NCI-H187 treated with DMSO at 0.1 percent for 48 hours (cell line): Measurements from ENCODE around the gene MRAP2.
"Not testable (repeated sequence)": the region's sequence is repeated elsewhere in the genome, so short reads cannot be mapped to it uniquely, and the experiment has no call there.

ENCODE experiments used
- DNase-seq: peaks from one replicate; lab custom pipeline; 2025; lab: John Stamatoyannopoulos, UW

MRAP2 gene

DNA sequence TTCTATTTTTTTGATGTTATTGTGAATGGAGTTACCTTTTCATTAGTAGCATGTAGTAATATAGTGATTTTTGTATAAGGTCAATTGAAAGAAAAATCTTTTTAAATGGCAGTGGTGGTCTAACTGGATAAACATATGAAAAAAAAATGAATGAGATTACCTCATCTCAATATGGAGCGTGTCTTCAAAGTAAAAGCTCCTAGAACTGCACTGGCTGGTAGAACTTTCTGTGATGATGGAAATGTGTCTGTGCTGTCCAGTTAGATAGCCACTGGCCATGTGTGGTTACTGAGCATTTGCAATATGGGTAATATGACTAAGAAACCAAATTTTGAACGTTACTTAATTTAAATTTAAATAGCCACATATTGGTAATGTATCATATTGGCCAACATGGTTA is 44.1 kb downstream of the MRAP2 start:
- no peak for DNase-seq

DNA sequence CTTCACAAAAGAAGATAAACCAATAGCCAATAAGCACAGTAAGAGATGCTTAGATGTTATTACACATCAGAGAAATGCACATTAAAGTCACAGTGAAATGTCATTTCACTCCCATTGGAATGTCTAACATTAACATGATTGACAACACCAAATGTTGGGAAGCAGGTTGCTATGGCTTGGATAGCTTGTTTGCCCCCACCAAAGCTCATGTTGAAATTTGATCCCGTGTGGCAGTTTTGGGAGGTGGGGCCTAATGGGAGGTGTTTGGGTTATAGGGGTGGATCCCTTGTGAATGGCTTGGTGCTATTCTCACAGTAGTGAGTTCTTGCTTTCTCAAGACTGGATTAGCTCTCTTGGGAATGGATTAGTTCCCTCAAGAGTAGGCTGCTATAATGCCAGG is 44.8 kb downstream of the MRAP2 start:
- DNase-seq = no peak

DNA sequence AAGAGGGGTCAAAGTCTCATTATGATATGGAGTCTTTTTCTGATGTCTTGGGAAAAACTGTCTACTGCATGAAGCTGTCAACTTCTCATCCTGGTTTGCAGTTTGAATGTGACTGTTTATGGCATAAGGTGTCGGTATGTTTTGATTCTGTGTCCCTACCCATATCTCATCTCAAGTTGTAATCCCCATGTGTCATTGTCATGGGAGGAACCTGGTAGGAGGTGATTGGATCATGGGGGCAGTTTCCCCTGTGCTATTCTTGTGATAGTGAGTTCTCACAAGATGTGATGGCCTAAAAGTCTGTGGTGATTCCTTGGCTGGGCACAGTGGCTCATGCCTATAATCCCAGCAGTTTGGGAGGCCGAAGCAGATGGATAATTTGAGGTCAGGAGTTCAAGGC is 47.6 kb downstream of the MRAP2 start:
- DNase-seq = no peak

DNA sequence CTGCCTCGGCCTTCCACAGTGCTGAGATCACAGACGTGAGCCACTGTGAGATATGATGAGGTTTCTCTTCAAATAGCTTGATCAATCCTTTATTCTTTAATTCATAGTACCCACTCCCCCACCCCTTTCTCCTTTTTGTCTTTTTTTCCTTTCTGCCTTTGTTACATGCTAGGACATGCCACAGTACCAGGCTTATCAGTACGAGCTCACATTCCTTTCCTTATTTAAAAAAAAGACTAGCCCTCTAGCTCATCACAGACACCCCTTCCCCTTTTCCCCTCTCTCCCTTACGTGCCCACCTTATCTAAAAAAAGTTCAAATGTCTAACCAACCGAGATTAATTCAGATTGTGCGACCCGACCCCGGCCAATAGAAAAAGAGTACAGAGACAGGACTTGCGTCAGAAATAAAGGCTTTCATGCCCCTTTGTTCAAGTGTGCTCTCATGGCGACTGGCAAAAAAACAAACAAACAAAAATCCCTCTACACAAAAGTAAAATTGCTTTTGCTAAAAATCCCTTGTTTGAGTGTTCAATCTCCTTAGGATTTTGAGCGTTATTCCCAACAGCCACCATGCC is 49.2 kb downstream of the MRAP2 start:
- DNase-seq = no peak

DNA sequence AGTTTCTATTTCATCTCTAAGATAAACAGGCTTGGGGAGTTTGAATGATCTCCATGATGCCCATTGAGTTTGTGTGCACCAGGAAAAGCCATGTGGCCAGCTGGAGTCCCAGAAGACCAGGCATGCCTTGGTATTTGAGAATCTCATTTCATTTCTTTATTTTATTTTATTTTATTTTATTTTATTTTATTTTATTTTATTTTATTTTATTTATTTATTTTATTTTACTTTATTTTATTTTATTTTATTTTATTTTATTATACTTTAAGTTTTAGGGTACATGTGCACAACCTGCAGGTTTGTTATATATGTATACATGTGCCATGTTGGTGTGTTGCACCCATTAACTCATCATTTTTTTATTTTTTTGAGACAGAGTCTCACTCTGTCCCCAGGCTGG is 51.1 kb downstream of the MRAP2 start:
- not testable (repeated sequence) for DNase-seq

DNA sequence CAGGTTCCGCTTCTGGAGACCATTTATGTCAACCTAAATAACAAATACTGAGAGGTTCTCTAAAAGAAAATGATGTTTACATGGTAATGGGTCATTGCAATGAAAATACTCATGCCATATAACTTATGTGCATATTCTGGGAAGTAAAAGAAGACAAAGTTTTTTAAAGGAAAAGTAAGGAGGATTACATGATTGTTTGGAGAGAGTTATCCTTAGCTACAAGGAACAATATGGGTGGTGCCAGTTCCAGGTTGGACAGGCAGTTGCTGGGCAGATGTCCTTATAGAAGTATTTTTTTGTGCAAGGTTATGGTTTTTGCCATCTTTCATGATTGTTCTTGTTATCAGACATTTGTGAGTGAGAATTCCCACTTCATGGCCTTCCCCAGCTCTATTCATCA is 52.5 kb downstream of the MRAP2 start:
- DNase-seq = no peak

DNA sequence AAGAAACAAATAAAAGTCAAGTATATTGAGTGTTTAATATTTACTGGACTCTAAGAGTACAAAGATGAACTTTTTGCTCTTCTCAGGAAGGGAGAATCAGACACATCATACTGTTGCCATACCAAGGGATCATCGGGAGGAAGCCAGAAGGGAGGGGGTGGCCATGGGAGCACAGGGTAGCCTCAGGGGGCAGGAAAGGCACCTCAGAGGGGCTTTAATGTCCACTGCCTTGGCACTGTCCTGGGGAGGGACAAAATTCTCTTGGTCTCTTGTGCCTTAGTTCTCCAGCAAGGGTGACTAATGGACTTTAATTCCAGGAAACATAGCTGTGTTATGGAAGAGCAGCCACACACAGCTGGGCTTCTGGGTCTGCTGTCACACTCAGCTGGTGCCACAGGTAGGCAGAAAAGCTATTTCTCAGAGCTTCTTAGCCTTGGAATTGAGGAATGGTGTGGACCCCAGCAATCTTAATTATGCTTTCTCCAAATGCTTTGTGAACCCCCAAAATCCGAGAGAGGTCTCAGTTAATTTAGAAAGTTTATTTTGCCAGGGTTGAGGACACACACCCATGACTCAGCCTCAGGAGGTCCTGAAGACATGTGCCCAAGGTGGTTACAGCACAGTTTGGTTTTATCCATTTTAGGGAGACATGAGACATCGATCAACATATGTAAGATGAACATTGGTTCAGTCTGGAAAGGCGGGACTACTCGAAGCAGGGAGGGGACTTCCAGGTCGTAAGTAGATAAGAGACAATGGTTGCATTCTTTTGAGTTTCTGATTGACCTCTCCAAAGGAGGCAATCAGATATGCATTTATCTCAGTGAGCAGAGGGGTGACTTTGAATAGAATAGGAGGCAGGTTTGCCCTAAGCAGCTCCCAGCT is 53.2 kb downstream of the MRAP2 start:
- no peak for DNase-seq

DNA sequence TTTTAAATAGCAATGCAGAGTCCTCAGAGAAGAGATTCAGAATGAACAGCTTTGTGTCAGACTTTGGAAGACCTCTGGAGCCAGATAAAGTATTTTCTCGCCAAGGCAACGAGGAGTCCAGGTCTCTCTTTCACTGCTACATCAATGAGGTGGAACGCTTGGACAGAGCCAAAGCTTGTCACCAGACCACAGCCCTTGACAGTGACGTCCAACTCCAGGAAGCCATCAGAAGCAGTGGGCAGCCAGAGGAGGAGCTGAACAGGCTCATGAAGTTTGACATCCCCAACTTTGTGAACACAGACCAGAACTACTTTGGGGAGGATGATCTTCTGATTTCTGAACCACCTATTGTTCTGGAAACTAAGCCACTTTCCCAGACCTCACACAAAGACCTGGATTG is 55.5 kb downstream of the MRAP2 start:
- DNase-seq = no peak

DNA sequence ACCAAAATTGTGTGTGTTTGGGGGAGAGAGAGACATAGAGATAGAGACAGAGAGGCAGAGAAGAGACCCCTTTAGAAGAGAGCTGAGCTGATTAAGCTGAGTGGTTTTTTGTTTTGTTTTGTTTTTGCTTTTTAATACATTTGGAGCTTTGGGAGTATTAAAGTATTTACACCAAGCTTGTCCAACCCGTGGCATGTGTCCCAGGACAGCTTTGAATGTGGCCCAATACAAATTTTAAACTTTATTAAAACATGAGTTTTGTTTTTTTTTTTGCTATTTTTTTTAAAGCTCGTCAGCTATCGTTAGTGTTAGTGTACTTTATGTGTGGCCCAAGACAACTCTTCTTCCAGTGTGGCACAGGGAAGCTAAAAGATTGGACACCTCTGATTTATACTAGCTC is 56.0 kb downstream of the MRAP2 start:
- no peak for DNase-seq

DNA sequence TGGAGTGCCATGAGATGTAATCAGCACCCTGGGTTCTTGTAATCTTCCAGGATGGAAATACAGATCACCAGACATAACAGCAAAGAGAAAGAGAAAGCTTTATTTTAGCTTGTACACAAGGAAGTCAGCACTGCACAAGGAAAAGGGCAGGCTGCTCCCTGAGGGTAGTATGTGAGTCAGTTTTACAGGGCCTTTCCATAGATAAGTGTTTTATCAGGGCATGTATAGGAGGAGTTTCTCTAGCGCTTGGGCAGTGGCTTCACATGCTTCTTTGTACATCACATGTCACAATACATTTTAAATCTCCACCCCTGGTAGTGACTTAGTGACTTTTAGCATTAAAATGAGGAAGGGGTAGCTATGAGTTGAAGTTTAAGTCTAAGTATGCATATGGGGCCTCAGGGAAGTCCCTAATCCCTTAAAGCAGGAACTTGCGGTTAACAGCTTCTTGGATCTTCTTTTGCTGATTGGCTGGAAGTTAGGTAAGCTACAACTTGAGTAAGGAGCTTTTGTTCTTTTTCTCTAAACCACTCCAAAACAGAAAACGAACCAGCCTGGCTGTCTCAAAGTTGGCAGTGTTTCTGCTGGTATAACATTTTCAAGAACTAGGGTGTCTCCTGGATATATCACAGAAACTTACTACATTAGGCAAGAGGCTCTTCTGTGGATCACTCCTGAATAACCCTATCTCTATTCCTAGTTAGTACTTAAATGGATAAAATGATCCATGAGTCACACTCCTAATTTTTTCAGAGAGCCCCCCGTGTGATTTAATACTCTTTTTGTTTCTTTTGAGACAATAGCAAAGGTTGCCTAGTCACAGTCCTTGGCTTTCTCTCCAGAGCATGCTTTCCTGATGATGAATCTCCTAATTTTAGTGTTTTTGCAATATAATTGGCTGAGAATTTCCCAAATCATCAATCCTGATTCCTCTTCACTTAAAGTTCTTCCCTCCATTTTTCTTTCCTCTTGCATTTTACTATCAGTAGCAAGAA is 60.2 kb downstream of the MRAP2 start:
- no peak for DNase-seq

DNA sequence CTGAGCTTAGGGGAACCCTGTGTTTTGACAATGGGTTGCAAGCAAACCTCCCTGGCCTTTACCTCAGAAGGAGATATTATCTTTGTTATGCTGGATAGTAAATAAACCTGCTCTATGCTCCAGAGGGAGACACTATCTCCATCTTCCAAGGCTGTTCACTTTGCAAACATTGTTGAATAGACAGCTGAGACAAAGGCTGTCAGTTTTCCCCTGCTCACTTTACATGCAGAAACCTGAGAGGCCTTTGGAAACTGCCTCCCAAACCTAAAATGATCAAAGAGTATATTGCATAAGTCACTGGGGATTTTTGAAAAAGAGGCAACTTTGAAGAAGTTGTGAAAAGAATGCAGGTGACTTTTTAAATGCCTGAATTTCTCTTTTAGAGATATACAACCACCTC is 61.6 kb downstream of the MRAP2 start:
- DNase-seq = no peak

DNA sequence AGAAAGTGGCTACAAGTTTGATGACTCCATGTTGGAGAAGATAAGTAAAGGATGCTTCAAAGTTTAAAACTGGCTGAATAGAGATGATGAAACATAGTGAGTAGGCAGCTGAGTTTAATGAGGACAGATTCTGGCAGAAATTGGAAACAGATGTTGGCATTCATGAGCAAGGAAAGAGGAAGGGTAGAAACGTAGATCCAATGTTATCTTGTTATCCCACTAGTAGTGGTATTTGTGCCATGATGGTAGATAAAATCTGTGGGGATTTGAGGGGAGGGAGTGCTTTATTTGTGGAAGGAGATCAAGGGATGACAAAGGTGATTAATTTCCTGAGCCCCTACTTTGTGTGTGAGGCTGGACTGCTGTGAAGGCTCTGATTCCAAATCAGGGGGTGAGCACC is 69.5 kb downstream of the MRAP2 start:
- no peak for DNase-seq

DNA sequence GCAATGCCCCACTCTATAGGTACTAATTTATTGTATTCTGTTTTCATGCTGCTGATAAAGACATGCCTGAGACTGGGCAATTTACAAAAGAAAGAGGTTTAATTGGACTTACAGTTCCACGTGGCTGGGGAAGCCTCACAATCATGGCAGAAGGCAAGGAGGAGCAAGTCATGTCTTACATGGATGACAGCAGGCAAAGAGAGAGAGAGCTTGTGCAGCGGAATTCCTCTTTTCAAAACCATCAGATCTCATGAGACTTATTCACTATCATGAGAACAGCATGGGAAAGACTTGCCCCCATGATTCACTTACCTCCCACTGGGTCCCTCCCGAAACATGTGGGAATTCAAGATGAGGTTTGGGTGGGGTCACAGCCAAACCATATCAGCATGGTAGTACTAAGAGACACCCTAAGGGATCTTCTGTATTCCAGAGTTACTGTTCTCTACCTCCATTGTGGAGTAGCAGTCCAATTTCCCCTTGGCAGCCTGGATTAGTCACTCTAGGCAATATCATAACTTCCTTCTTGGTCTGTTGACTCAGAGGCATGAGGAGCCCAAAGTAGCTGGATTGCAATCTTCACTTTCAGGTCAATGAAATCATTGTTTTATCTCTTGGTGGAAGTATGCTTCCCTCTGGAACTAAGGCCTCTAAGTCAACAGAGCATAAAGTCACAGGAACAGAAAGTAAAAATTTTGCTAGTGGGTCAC is 71.8 kb downstream of the MRAP2 start:
- DNase-seq = not testable (repeated sequence)

DNA sequence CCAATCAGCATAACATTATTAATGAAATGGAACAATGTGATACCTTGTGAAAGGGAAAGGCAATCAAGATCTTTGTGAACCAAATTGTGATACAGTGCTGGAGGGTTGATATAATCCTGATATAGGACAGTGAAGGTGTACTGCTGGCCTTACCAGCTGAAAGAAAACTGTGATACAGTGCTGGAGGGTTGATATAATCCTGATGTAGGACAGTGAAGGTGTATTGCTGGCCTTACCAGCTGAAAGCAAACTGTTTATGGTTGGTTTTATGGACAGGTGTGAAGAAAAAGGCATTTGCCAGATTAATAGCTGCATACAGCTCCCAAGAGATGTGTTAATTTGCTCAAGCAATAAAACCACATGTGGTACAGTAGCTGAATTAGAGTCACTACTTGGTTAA is 73.9 kb downstream of the MRAP2 start:
- no peak for DNase-seq

DNA sequence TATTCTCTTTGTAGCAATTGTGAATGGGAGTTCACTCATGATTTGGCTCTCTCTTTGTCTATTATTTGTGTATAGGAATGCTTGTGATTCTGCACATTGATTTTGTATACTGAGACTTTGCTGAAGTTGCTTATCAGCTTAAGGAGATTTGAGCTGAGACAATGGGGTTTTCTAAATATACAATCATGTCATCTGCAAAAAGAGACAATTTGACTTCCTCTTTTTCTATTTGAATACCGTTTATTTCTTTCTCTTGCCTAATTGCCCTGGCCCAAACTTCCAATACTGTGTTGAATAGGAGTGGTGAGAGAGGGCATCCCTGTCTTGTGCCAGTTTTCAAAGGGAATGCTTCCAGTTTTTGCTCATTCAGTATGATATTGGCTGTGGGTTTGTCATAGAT is 77.8 kb downstream of the MRAP2 start:
- not testable (repeated sequence) for DNase-seq

DNA sequence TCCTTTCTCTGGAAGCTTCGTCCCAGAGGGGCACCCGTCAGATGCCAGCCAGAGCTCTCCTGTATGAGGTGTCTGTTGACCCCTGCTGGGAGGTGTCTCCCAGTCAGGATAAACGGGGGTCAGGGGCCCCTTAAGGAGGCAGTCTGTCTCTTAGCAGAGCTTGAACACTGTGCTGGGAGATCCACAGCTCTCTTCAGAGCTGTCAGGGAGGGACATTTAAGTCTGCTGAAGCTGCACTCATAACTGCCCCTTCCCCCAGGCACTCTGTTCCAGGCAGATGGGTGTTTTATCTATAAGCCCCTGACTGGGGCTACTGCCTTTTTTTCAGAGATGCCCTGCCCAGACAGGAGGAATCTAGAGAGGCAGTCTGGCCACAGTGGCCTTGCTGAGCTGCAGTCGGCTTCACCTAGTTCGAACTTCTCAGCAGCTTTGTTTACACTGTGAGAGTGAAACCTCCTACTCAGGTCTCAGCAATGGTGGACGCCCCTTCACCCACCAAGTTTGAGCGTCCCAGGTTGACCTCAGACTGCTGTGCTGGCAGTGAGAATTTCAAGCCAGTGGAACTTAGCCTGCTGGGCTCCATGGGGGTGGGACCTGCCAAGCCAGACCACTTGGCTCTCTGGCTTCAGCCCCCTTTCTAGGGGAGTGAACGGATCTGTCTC is 81.5 kb downstream of the MRAP2 start:
- DNase-seq = not testable (repeated sequence)

DNA sequence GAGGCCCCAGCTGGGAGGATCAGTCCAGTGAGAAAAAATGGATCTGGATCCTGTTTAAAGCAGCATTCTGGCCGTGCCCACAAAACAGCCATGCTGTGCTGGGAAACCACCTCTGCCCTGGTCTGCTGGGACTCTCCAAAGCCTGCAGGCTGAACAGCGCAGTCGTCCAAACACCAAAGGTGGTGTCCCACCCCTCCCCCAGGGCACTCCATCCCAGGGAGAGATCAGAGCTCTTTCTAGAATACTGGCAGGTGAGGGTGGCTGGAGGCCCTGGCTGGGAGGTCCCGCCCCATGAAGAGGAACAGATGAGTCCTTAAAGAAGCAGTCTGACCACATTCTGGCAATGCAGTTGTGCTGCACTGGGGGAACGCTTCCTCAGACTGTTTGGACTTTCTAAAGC is 84.6 kb downstream of the MRAP2 start:
- DNase-seq = no peak

DNA sequence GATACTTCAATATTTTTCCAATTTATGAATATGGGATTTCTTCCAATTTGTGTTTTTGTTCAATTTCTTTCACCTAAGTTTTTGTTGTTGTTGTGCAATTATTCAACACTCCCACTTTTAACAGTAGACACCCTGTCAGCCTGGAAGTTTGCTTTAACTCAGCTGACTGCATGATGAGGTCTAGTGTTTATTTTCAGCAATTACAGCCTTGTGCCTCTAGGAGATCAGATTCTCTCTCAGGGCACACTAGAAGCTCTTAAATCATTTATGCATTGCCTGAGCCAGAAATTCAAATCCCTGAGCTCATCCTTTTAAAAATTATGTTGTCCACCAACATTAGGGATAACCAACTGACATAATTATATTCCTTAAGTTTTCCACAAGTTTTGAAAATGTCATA is 85.7 kb downstream of the MRAP2 start:
- DNase-seq = no peak

DNA sequence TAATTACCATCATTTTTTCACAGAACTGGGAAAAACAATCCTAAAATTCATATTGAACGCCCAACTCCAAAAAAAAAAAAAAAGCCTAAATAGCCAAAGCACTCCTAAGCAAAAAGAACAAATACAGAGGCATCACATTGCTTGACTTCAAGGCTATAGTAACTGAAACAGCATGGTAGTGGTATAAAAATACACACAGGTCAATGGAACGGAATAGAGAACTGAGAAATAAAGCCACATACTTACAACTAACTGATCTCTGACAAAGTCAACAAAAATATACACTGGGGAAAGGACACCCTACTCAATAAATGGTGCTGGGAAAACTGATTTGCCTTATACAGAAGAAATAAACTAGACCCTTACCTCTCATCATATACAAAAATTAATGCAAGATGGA is 89.6 kb downstream of the MRAP2 start:
- DNase-seq = no peak

DNA sequence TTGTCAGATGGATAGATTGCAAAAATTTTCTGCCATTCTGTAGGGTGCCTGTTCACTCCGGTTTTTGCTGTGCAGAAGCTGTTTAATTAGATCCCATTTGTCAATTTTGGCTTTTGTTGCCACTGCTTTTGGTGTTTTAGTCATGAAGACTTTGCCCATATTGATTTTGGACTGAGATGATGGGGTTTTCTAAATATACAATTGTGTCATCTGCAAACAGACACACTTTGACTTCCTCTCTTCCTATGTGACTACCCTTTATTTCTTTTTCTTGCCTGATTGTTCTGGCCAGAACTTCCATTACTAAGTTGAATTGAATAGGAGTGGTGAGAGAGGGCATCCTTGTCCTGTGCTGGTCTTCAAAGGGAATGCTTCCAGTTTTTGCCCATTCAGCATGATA is 96.0 kb downstream of the MRAP2 start:
- not testable (repeated sequence) for DNase-seq

DNA sequence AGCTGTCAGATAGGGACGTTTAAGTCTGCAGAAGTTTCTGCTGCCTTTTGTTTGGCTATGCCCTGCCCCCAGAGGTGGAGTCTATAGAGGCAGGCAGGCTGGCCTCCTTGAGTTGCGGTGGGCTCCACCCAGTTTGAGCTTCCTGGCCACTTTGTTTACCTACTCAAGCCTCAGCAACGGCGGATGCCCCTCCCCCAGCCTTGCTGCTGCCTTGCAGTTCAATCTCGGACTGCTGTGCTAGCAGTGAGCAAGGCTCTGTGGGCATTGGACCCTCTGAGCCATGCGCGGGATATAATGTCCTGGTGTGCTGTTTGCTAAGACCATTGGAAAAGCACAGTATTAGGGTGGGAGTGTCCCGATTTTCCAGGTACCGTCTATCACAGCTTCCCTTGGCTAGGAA is 99.8 kb downstream of the MRAP2 start:
- DNase-seq = not testable (repeated sequence)
